Suprapubic skin (tissue), 3 donors: ENCODE data around the gene HSD17B4.

Source experiments
- POLR2AphosphoS5 ChIP-seq, 3 donors: sonication (generic); formaldehyde crosslinking; IDR thresholded peaks; one replicate each; pipeline ENCODE4 v1.6.1; 2017; ENCODE audit warnings: antibody characterized with exemption in 3 of 3
- TF ChIP-seq, protein P1 (sequence below), 2 donors: fragments of 200-600 bp in 1 of 2; fragments of 450-650 bp in 1 of 2; sonication (generic) in 1 of 2; IDR thresholded peaks; one replicate each; pipeline ENCODE4 v1.5.1; 2016 to 2019; ENCODE audit warnings: antibody characterized with exemption in 2 of 2, mild to moderate bottlenecking in 1 of 2, moderate library complexity in 1 of 2

DNA sequence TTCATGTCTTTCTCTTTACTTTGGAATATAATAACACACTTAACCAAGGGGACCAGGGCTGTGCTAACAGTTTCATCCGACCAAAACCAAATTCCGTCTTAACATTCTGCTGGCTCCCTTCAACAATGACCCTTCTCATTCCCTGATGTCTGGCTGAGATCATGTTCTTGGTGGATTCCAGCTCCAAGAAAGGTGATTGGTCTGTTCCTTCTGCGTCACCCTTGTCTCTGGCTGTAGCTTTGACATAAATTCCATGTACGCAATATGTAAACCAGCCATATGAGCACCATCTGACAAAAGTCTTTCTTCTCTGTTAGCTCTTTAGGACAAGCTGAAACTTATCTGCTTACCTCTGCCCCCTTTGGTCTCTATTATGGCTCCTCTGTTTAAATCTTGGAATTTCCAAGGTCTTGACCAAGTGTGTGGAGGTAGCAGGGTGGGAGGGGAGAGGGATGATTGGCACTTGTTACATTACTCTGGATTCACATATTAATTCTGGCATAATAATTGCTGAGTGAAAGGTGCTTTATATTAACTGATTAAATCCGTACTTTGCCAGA is 45.7 kb upstream of the HSD17B4 start:
- TF ChIP-seq POLR2AphosphoS5 (IDR thresholded peaks at IDR 0.05): no peak
- TF ChIP-seq, protein P1, sequence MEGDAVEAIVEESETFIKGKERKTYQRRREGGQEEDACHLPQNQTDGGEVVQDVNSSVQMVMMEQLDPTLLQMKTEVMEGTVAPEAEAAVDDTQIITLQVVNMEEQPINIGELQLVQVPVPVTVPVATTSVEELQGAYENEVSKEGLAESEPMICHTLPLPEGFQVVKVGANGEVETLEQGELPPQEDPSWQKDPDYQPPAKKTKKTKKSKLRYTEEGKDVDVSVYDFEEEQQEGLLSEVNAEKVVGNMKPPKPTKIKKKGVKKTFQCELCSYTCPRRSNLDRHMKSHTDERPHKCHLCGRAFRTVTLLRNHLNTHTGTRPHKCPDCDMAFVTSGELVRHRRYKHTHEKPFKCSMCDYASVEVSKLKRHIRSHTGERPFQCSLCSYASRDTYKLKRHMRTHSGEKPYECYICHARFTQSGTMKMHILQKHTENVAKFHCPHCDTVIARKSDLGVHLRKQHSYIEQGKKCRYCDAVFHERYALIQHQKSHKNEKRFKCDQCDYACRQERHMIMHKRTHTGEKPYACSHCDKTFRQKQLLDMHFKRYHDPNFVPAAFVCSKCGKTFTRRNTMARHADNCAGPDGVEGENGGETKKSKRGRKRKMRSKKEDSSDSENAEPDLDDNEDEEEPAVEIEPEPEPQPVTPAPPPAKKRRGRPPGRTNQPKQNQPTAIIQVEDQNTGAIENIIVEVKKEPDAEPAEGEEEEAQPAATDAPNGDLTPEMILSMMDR (IDR thresholded peaks at IDR 0.05): no peak
